ENCODE results near the gene GXYLT1.
"Not testable (repeated sequence)": the region's sequence is repeated elsewhere in the genome, so short reads cannot be mapped to it uniquely, and the experiment has no call there.

GRCh38 chr12:42106791-42107190 lies 37.9 kb downstream of the GXYLT1 start:
- not testable (repeated sequence) for TF ChIP-seq CTCF, POLR2A (IDR thresholded peaks at IDR 0.05)
